SU-DHL-6 (cell line): Measurements from ENCODE around the gene PRRC2B.

ENCODE experiments used
- H2AFZ ChIP-seq: fragments of 200-600 bp; sonication (generic); 2 replicates; pipeline ENCODE4 v1.6.1; 2014; ENCODE audit warnings: low read depth, mild to moderate bottlenecking, moderate library complexity, mixed read lengths, antibody characterized with exemption, low read length; ENCODE audit not compliant: severe bottlenecking
- H3F3A ChIP-seq: fragments of 200-600 bp; shearing (Covaris generic); 2 replicates; pipeline ENCODE4 v1.6.0; 2016; ENCODE audit warnings: antibody characterized with exemption, mild to moderate bottlenecking; ENCODE audit not compliant: insufficient read depth
- H3K27ac ChIP-seq: fragments of 200-600 bp; sonication (generic); 2 replicates; pipeline ENCODE4 v1.5.1; 2016; ENCODE audit warnings: low read depth, mild to moderate bottlenecking, low read length, moderate library complexity, mixed read lengths
- H3K27me3 ChIP-seq: fragments of 200-600 bp; sonication (generic), shearing (Covaris generic); 2 replicates; pipeline ENCODE4 v1.6.0; 2014; ENCODE audit warnings: mild to moderate bottlenecking, low read length
- H3K36me3 ChIP-seq: fragments of 200-600 bp; sonication (generic); 2 replicates; pipeline ENCODE4 v1.6.1; 2014; ENCODE audit warnings: mild to moderate bottlenecking, low read length, mixed read lengths
- H3K4me2 ChIP-seq: fragments of 300-600, 200-600 bp; shearing (Covaris generic), sonication (generic); 2 replicates; pipeline ENCODE4 v1.6.0; 2014; ENCODE audit warnings: low read length, low read depth, mild to moderate bottlenecking; ENCODE audit not compliant: poor library complexity, severe bottlenecking
- H3K4me3 ChIP-seq: fragments of 200-600 bp; sonication (generic); 2 replicates; pipeline ENCODE4 v1.5.1; 2014; ENCODE audit warnings: antibody characterized with exemption, low read length, mild to moderate bottlenecking, mixed read lengths; ENCODE audit not compliant: insufficient read depth, poor library complexity, severe bottlenecking
- H3K79me2 ChIP-seq: fragments of 200-600 bp; sonication (generic); 2 replicates; pipeline ENCODE4 v1.6.1; 2014; ENCODE audit warnings: mild to moderate bottlenecking, low read length, moderate library complexity; ENCODE audit not compliant: insufficient read depth
- H3K9ac ChIP-seq: fragments of 200-600 bp; sonication (generic); 2 replicates; pipeline ENCODE4 v1.7.0; 2014; ENCODE audit warnings: mild to moderate bottlenecking, low read length
- H3K9me2 ChIP-seq: fragments of 200-600 bp; sonication (generic); replicated peaks from 2 replicates; pipeline ENCODE4 v1.6.1; 2014; ENCODE audit warnings: low read length; ENCODE audit not compliant: insufficient read depth
- H3K9me3 ChIP-seq: fragments of 200-600 bp; sonication (generic); 2 replicates; pipeline ENCODE4 v1.6.1; 2014; ENCODE audit warnings: low read length, mixed read lengths; ENCODE audit not compliant: insufficient read depth
- H4K20me1 ChIP-seq: fragments of 200-600 bp; sonication (generic); 2 replicates; pipeline ENCODE4 v1.6.1; 2014; ENCODE audit warnings: low read depth, mild to moderate bottlenecking, antibody characterized with exemption, low read length, moderate library complexity, mixed read lengths
- CTCF ChIP-seq: fragments of 200-600 bp; sonication (generic); IDR thresholded peaks from one replicate; pipeline ENCODE4 v1.5.1; 2017; ENCODE audit warnings: antibody characterized with exemption, mild to moderate bottlenecking, low read length, moderate library complexity; ENCODE audit not compliant: insufficient read depth, poor library complexity, severe bottlenecking
- EZH2phosphoT487 ChIP-seq: fragments of 200-600 bp; sonication (generic), shearing (Covaris generic); conservative IDR thresholded peaks from 2 replicates; pipeline ENCODE4 v1.6.1; 2018; ENCODE audit warnings: mild to moderate bottlenecking, antibody characterized with exemption, low read length, moderate library complexity, mixed read lengths

PRRC2B gene

DNA sequence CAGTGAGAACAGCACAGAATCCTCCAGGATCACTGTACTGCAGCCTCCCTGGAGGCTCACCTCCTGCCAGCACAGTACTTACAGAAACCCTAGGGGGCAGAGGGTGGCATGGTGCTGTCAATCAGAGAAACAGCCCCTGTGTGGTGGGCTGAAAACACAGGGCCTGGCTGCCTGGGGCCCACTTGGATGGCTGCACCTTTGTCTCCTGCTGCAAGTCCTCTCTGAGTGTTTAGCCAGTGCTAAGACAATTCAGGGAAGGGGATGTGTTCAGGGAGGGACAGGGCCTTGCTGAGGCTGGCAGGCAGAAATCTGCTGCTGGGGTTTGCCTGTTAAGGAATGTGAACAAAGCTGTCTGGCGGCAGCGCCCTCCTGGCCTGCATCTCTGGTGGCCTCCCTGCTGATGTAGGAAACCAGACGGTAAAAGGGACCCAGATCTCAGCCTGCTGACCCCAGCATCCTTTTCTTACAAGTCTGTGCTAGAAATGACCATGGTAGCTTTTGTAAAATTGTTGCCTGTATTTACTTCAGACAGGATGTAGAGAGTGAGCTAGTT, 39.5 kb downstream of the PRRC2B start:
- H3F3A ChIP-seq, result no peaks in the 10 kb centered on the region
- no peak overlapping the region for H3K4me2 ChIP-seq
- H3K9me2 ChIP-seq, result no peaks in the 10 kb centered on the region
- no peak overlapping the region for H3K4me3 ChIP-seq
- H3K9ac ChIP-seq, result no peak overlapping the region
- H3K27me3 ChIP-seq, result no peaks in the 10 kb centered on the region
- H3K27ac ChIP-seq, result no peak overlapping the region
- TF ChIP-seq EZH2phosphoT487 (no peak), CTCF (no peak)
- H3K9me3 ChIP-seq, result no peaks in the 10 kb centered on the region
- H2AFZ ChIP-seq, result no peak overlapping the region
- H3K36me3 ChIP-seq, result peaks cover 30% of the 10 kb centered on the region
- peaks cover 11% of the 10 kb centered on the region; the same call in 1 of the 2 replicates for H4K20me1 ChIP-seq
- peaks cover 62% of the 10 kb centered on the region for H3K79me2 ChIP-seq

DNA sequence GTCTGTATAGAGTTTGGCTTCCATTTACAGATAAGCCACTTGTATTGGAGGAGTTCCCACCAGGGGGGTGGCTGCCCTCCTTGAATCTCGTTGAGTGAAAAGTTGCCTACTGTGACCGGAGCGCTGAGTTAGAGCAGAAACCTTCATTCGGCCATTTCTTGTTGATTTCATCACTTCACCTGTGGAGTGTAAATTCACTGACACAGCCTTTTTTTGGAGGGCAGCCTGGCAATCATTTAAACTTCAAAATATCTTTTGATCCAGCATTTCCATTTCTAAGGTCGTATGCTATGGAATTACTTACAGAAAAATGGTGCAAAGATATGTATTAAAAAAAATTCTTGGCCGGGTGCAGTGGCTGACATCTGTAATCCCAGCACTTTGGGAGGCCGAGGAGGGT, 40.8 kb downstream of the PRRC2B start:
- Histone ChIP-seq H3K4me3 (no peak overlapping the region), H3K4me2 (no peak overlapping the region), H4K20me1 (peaks cover 6% of the 10 kb centered on the region; the same call in 1 of the 2 replicates), H3F3A (no peaks in the 10 kb centered on the region), H3K9me2 (no peaks in the 10 kb centered on the region), H3K9ac (no peak overlapping the region), H3K27me3 (no peaks in the 10 kb centered on the region), H2AFZ (no peak overlapping the region), H3K9me3 (no peaks in the 10 kb centered on the region), H3K36me3 (peaks cover 30% of the 10 kb centered on the region), H3K27ac (no peak overlapping the region), H3K79me2 (peaks cover 49% of the 10 kb centered on the region)
- TF ChIP-seq EZH2phosphoT487 (no peak), CTCF (no peak)

GRCh38 chr9:131436376-131436775, 42.5 kb downstream of the PRRC2B start:
- TF ChIP-seq CTCF (no peak), EZH2phosphoT487 (no peak)
- H3K9me3 ChIP-seq, result no peaks in the 10 kb centered on the region
- no peak overlapping the region for H3K4me2 ChIP-seq
- peaks cover 9% of the 10 kb centered on the region; the same call in 1 of the 2 replicates for H3F3A ChIP-seq
- peaks cover 34% of the 10 kb centered on the region for H3K36me3 ChIP-seq
- H2AFZ ChIP-seq, result no peak overlapping the region
- no peak overlapping the region for H3K27ac ChIP-seq
- H3K79me2 ChIP-seq, result peaks cover 35% of the 10 kb centered on the region
- no peaks in the 10 kb centered on the region for H3K27me3 ChIP-seq
- H3K9me2 ChIP-seq, result no peaks in the 10 kb centered on the region
- no peak overlapping the region for H3K9ac ChIP-seq
- H4K20me1 ChIP-seq, result no peaks in the 10 kb centered on the region; the same call in 1 of the 2 replicates
- H3K4me3 ChIP-seq, result no peak overlapping the region
